ENCODE results near the gene RTN1.

RTN1 gene

DNA sequence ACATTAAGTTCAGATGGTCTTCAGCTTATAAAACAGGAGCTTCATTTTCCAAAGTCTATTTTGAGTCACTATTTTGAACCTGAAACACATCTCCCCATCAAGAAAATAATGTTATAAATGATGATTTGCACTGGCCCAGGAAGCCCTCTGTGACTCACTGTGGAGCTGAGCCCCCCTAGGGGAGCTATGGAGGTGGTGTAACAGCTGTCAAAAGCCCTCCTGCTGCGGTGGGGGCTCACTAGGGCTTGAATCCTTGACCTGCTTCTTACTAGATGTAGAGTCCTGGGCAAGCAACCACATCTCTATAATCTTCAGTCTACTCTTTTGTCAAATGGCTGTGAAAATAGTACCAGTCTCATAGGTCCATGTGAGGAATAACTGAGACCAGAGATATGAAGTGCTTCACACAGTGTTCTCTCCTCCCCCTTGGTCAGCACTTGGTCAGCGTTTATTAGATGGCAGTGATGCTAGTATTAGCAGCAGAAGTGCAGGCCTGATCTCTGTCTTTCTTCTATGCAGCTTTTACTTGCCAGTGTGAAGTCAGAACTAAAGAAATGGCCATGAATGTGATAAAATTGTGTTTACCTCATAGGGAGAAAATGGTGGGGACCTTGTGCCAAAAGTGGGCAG lies 83.4 kb downstream of the RTN1 start:
- no peak for DNase-seq

GRCh38 chr14:59785629-59786028 lies 84.9 kb downstream of the RTN1 start:
- DNase-seq = no peak

GRCh38 chr14:59782760-59783159 lies 87.8 kb downstream of the RTN1 start:
- no peak for DNase-seq

- no peak for DNase-seq
Observed at GRCh38 chr14:59777006-59777579, 93.5 kb downstream of the RTN1 start.

DNA sequence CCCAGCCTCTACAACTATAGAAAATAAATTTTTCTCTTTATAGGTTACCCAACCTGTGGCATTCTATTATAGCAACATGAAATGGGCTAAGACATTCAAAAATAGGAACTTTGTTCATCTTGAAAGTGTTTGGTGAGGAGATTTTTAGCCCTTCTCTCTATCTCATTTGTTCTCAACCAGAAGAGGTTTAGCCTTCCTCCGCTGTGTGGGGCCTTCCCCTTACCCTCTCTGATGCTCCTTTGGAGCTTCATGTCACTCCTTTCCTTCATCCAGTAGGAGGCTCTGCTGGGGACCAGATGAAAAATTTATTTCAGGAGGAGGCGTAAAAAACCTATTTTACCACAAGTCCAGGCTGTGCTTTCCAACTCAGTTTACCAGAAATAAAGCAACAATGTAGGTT lies 94.1 kb downstream of the RTN1 start:
- no peak for DNase-seq

GRCh38 chr14:59772233-59772632 lies 98.3 kb downstream of the RTN1 start:
- DNase-seq = no peak

DNA sequence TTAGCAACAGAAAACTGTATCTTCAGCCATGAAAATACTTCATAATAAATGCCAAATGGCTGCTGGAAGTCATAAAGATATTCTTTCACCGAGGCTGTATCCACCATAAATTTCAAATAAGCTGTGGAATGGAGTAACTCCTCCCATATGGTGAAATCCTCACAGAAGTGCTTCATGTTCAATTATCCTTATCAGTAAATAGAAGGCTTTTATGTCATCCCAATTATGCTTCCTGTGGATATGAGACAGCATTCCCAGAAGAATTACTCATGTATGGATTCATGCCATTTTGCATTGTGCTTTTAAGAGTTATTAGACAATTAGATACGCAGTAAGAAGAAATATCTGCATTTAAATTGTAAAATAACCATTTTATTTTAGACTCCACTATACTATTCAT lies 99.0 kb downstream of the RTN1 start:
- DNase-seq = no peak

DNA sequence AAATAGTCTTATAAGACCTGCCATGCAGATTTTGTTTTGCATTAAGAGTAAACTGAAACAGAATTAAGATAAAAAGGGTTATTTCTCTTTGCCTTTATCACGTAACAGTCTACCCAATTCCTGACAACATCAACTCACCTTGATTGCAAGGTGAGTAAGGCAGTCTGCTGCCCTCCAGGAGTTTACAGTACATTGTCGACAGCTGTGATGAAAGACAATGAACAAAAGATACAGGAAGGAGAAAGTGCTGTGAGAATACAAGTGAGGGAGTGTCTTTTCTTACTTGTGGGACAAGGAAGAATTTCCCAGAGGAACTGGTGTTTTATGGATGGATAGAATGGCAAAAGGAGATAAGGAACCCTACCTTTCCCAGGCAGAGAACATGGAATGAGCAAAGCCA lies 101.0 kb downstream of the RTN1 start:
- no peak for DNase-seq

GRCh38 chr14:59768855-59769375 lies 101.7 kb downstream of the RTN1 start:
- DNase-seq = no peak

DNA sequence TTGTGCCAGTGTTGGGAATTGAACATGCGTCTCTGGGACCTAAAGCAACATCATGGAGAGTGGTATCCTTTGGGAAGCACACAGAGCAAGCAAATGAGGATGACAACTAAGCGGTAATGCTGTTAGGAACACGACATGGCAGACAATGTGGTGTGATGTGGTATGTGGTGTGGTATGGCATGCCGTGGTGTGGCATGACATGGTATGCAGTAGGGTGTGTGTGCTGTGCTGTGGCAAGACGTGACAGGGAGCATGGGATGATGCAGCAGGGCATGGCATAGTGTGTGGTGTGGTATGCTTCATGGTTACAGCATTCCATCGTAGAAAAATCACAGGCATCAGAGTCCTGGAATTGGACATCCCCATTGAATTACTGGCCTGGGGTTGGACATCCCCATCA lies 108.7 kb downstream of the RTN1 start:
- no peak for DNase-seq

DNA sequence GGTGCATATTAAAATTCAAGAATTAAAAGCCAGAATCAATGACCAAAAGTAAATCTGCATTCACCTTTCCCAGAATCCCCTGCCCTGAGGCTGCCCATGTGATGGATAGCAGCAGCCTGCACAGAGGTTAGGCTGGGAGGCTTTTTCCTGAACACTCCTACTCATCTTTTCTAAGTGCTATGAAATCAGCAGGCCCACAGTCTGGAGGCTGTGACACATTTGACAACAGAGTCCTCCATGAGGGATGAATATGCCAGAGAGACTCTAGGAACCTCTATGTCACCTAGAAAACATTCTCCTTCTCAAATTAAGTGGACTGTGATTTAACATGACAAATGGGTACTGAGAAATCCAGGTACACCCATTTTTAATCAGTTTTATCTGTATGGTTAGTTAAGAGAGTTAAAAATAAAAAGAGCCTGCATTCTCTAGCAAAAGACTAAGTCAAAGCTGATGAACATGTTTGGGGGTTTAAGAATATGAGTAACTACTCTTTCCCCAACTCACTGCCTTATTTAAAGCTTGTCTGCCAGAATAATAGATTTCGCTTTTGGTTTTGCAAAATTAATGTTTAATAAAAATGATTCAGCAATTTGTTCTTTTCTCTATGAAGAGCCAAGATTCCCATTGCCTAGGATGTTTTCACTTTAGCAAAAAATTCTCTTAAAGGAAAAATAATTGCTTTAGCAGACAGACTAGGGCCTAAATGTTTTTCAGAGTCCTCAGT lies 115.0 kb downstream of the RTN1 start:
- no peak for DNase-seq

DNA sequence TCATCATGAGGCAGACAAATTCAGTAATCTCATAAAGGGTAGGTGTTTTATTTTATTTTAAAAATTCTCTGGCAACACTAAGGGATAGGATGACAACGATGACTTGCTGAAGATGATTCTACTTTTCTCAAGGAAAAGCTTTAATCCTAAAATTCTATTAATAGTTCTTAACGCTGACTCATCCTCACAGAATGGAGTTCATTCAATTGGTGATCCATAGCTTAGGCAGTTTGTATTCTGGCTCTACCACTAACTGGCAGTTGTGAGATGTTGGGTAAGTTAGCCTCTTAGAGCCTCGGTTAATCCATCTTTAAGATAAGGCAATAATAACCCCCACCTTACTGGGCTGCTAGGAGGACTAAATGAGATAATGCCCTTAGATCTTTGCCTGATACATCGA lies 116.3 kb downstream of the RTN1 start:
- DNase-seq = no peak

DNA sequence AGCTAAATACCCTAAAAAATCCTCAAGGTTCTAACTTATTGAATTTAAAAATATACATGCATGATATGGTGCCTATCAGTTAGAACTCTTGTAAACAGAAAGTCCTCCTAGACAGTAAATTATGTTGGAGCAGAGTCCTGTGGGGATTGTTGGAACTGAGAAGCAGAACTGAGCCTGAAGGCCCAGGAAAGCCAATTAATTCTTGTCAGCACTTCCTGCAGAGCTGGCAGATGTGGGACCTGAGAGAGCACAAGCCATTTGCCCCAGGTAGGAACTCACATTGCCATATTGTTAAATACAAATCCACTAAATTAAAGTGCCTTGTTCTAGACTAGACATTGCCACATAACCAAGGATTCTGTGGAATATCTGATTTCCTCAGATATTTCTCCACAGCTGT lies 117.1 kb downstream of the RTN1 start:
- no peak for DNase-seq

DNA sequence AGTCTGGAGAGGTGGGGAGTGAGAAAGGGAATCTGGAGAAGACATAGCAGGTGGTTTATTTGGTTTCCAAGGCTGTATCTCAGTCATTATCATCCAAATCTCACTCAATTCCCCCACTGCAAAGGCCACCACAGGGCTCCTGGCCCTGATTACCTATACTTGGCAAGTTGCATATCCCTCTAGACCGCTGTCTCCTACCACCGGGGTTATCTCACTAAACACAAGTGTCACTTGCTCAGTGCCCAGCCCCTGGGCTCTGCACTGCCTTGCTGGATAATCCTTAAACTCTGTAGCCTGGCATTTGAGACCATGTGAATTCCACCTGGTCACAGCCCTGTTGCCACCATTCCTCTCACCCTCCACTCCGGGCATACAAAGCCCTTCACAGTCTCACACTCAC lies 119.0 kb downstream of the RTN1 start:
- DNase-seq = no peak

GRCh38 chr14:59739794-59740193 lies 130.8 kb downstream of the RTN1 start:
- no peak for DNase-seq

GRCh38 chr14:59728304-59728703 lies 142.3 kb downstream of the RTN1 start:
- no peak for DNase-seq

DNA sequence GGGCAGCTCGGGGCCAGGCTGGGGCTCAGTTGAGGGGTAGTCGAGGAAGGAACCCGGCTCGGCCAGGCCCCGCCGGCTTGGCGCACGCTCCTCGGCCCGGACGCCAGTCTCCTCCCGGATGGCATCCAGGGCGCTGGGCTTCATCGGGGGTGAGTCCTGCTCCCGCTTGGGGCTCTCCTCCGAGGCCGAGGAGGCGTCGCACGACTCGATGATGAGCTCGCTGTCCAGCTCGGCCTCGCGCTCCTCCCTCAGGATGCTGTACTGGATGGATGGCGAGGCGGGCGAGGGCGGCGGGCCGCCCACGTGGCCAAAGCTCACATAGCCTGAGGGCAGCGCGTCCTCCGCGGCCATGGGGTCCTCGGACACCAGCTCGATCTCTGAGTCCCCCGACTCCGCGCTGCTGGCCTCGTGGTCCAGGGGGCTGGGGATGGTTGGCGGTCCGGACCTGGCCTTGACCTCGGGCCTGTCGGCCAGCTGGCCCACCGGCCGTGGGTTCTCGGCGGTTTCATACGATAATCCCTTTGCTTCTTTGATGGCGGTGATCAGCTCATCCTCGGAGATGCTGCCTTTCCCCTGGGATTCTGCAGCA lies 143.4 kb downstream of the RTN1 start:
- no peak for DNase-seq

- no peak for DNase-seq
Observed at GRCh38 chr14:59711080-59711479, 159.5 kb downstream of the RTN1 start.

- no peak for DNase-seq
Observed at GRCh38 chr14:59707778-59708561, 162.6 kb downstream of the RTN1 start.

- DNase-seq = no peak
Observed at GRCh38 chr14:59705866-59706265, 164.7 kb downstream of the RTN1 start.

DNA sequence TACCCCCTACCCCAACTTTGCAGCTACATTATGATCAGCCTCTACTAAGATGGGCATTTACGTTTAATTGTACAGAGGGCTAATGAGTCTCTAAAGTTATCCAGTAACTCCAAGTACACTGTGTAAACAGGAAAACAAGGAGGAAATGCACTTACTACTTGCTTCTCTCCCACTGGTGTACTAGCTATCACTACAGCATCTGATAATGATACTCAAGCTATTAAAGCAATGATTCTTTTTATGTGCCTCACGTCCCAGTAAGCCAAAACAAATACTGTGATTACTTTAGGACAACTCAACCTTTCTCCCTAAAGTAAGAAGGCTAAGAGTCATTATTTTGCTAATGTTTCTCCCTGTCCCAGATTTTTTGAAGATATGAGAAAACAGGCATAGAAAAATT lies 165.3 kb downstream of the RTN1 start:
- DNase-seq = no peak

DNA sequence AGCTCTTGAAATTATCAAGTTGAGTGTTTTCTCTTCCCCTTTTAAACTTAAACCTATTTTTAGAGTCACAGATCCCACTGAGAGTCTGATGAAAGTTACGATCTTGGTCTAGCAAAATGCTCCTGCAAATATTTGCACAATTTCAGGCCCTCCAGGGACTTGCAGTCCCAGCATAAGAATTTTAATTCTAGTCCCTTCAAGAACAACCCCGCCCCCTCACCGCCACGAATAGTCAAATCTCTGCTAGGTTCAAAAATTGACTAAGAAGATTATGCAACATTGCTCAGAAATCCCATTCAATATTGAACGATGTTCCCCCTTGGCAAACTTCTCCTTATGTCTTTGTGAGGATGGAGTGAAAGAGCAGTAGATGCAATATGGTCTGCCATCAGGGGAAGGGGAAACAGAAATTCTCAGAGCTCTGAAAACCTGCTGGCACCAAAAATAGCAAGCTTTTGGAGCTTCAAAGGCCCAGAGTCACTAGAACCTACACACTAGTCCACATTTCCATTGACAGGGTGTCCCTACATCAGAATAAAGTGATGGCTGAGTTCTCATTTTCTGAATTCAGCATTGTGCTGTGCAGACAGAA lies 166.4 kb downstream of the RTN1 start:
- no peak for DNase-seq

GRCh38 chr14:59699442-59699841 lies 171.1 kb downstream of the RTN1 start:
- DNase-seq = no peak

Measured in effector CD4-positive, alpha-beta T cell (primary cell).